ENCODE data around the gene PRKAG2.

The PRKAG2 gene

DNA sequence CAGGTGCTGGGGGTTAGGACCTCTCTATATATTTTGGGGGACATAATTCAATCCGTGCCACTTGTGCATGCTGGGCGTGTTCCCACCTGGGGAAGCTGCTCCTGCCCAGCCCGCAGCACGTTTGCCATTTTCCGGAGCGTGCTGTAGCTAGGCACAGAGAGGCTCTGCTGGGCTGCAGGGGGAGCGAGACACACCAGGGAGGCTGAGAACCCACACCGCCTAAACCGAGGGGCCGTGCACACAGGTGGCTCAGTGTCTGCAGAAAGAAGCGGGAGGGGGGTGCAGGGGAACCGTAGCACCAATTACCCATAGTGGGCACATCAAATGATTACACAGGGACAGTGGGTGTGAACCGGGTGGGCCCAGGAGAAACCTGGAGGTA, 27.0 kb downstream of the PRKAG2 start:
- Histone ChIP-seq H3K4me1 (no peaks in the 10 kb centered on the region), H3K4me3 (ENCODE audit: low read depth, low read length) (no peak overlapping the region), H3K27me3 (no peaks in the 10 kb centered on the region), H3K36me3 (no peaks in the 10 kb centered on the region), H3K9me3 (no peaks in the 10 kb centered on the region)
- no peak for DNase-seq
- TF ChIP-seq, protein P1, sequence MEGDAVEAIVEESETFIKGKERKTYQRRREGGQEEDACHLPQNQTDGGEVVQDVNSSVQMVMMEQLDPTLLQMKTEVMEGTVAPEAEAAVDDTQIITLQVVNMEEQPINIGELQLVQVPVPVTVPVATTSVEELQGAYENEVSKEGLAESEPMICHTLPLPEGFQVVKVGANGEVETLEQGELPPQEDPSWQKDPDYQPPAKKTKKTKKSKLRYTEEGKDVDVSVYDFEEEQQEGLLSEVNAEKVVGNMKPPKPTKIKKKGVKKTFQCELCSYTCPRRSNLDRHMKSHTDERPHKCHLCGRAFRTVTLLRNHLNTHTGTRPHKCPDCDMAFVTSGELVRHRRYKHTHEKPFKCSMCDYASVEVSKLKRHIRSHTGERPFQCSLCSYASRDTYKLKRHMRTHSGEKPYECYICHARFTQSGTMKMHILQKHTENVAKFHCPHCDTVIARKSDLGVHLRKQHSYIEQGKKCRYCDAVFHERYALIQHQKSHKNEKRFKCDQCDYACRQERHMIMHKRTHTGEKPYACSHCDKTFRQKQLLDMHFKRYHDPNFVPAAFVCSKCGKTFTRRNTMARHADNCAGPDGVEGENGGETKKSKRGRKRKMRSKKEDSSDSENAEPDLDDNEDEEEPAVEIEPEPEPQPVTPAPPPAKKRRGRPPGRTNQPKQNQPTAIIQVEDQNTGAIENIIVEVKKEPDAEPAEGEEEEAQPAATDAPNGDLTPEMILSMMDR (IDR thresholded peaks at IDR 0.05; ENCODE audit: low read depth, low read length) = no peak

DNA sequence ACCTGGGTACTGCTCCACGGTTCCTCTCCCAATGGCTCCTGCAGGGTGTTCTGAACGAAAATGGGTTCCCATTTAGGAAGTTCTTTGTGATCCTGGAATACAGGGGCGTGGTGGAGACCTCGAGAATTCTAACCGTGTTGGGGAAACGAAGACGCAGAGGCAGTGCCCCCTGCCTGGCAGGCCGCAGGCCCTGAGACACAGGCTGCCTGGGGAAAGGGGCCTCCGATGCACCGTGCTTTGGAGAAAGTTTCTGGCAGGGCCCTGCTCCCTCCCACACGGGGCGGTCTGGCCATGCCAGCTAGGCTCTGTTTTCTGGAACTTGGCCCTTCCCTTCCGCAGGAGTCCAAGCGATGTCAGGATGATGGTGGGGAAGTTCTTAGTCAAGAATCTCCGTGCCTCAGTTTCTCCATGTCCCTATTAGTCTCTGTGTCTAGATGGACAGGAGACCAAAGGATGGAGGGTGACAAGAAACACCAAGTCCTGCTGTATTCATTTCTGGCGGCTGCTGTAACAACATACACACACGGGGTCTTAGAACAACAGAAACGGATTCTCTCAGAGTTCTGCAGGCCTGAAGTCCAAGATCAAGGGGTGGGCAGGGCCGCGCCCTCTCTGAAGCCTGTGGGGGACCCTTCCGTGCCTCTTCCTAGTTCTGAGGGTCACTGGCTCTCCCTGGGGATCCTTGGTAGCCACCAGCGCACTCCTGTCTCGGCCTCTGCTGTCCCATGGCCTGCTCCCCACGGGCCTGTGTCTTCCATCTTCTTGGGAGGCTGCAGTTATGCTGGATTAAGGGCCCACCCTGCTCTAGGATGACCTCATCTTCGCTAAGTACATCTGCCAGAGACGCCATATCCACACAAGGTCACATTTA, 27.7 kb downstream of the PRKAG2 start:
- H3K36me3 ChIP-seq = no peaks in the 10 kb centered on the region
- TF ChIP-seq, protein P1 (IDR thresholded peaks at IDR 0.05; ENCODE audit: low read depth, low read length) = no peak
- no peaks in the 10 kb centered on the region for H3K4me1 ChIP-seq
- no peak overlapping the region for H3K4me3 ChIP-seq (ENCODE audit: low read depth, low read length)
- H3K27me3 ChIP-seq = no peaks in the 10 kb centered on the region
- no peaks in the 10 kb centered on the region for H3K9me3 ChIP-seq
- no peak for DNase-seq

DNA sequence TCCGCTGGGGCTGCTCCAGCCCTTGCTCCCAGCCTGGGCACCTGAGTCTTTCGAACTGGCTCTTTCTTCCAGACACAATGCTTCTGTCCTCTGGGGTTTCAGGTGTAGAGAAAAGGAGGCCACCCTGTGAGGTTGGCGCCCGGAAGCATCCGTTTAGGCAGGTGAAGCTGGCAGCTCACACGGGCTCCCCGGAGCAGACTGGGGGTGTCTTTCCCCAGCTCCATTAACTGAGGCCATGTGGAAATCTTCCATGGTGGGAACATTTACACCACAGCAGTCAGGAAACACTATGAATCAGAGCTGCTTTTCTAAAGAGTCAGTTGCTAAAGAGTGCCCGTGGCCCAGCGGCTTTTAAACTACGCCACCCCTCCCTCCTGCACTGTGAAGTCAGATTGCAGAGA, 29.2 kb downstream of the PRKAG2 start:
- Histone ChIP-seq H3K4me1 (no peaks in the 10 kb centered on the region), H3K9me3 (no peaks in the 10 kb centered on the region), H3K4me3 (ENCODE audit: low read depth, low read length) (no peak overlapping the region), H3K27me3 (no peaks in the 10 kb centered on the region), H3K36me3 (no peaks in the 10 kb centered on the region)
- TF ChIP-seq, protein P1 (IDR thresholded peaks at IDR 0.05; ENCODE audit: low read depth, low read length) = no peak
- no peak for DNase-seq

DNA sequence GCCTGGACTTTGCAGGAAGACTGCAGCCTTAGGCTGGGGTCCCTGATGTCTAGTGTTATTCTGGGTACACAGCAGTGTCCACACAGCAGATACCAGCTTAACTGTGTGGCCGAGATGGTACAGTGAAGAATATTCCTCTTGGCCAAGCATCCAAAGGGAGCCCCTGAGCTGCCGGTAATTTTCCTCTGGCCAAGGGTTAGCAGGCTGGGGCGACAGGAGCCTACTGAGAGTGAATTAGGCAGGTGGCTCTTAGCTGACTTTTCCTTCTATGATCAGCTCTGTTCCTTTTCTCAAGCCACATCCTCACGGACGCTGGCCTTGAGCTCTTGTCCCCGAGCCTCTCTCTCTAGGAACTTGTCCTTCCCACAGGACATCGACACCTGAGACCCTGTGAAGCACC, 29.8 kb downstream of the PRKAG2 start:
- no peak for DNase-seq

GRCh38 chr7:151845412-151846205, 31.3 kb downstream of the PRKAG2 start:
- no peaks in the 10 kb centered on the region for H3K27me3 ChIP-seq
- no peaks in the 10 kb centered on the region for H3K4me1 ChIP-seq
- DNase-seq = no peak
- TF ChIP-seq, protein P1 (IDR thresholded peaks at IDR 0.05; ENCODE audit: low read depth, low read length) = no peak
- H3K36me3 ChIP-seq = no peaks in the 10 kb centered on the region
- H3K9me3 ChIP-seq = no peaks in the 10 kb centered on the region
- no peak overlapping the region for H3K4me3 ChIP-seq (ENCODE audit: low read depth, low read length)

More for the DNA sequence above, 29.8 kb downstream of the PRKAG2 start:
- H3K4me1 ChIP-seq = no peaks in the 10 kb centered on the region
- no peaks in the 10 kb centered on the region for H3K36me3 ChIP-seq
- H3K9me3 ChIP-seq = no peaks in the 10 kb centered on the region
- H3K27me3 ChIP-seq = no peaks in the 10 kb centered on the region
- TF ChIP-seq, protein P1 (IDR thresholded peaks at IDR 0.05; ENCODE audit: low read depth, low read length) = no peak
- H3K4me3 ChIP-seq (ENCODE audit: low read depth, low read length) = no peak overlapping the region

DNA sequence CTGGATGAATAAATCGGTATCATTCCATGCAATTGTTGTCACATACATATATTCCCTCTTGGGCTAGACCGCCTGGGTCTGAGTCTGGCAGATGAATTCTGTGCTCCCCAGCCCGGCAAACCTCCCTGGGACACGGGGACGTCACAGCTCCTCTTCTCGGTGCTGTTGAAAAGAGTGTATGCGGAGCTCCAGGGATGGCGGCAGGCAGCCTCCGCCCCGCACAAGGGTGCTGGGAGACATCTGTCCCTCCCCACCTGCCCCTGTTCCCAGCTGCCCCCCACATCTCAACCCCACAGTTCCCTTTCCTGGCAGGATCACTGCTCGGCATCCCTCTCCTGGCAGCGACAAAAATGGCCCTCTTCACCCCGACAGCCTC, 32.1 kb downstream of the PRKAG2 start:
- no peak for DNase-seq
- Histone ChIP-seq H3K4me3 (ENCODE audit: low read depth, low read length) (no peak overlapping the region), H3K36me3 (no peaks in the 10 kb centered on the region), H3K27me3 (no peaks in the 10 kb centered on the region), H3K9me3 (no peaks in the 10 kb centered on the region), H3K4me1 (no peaks in the 10 kb centered on the region)
- TF ChIP-seq, protein P1 (IDR thresholded peaks at IDR 0.05; ENCODE audit: low read depth, low read length) = no peak

Data from BE2C (cell line).